GM06990 (cell line): ENCODE results near the gene MFSD6.
"Not testable (repeated sequence)": the region's sequence is repeated elsewhere in the genome, so short reads cannot be mapped to it uniquely, and the experiment has no call there.

Experiments
- DNase-seq: peaks from one replicate; pipeline ENCODE4 v3.0.0-alpha.2; 2011; ENCODE audit not compliant: insufficient read length; ENCODE audit errors: extremely low read depth
- H3K27me3 ChIP-seq: replicated peaks from 2 replicates; pipeline ENCODE4 v1.6.0; 2011; ENCODE audit warnings: low read length; ENCODE audit not compliant: control insufficient read depth, insufficient read depth
- H3K36me3 ChIP-seq: 2 replicates; pipeline ENCODE4 v1.5.1; 2011; ENCODE audit warnings: low read length; ENCODE audit not compliant: control insufficient read depth, insufficient read depth
- H3K4me3 ChIP-seq: replicated peaks from 2 replicates; pipeline ENCODE4 v1.5.1; 2011; ENCODE audit warnings: low read depth, mild to moderate bottlenecking, control low read depth, low read length
- CTCF ChIP-seq: IDR thresholded peaks from 2 replicates; pipeline ENCODE4 v1.5.1; 2011; ENCODE audit warnings: low read length, control low read depth, mild to moderate bottlenecking, inconsistent platforms; ENCODE audit not compliant: insufficient read depth, poor library complexity, severe bottlenecking

Gene MFSD6

GRCh38 chr2:190501702-190502407 is 93.7 kb downstream of the MFSD6 start:
- TF ChIP-seq CTCF = no peak
- no peak for DNase-seq
- peaks cover 4% of the 10 kb centered on the region for H3K36me3 ChIP-seq
- H3K27me3 ChIP-seq = no peaks in the 10 kb centered on the region
- no peak overlapping the region for H3K4me3 ChIP-seq

GRCh38 chr2:190503088-190503487 is 94.9 kb downstream of the MFSD6 start:
- DNase-seq = no peak
- Histone ChIP-seq H3K36me3 (peaks cover 4% of the 10 kb centered on the region), H3K27me3 (no peaks in the 10 kb centered on the region), H3K4me3 (no peak overlapping the region)
- no peak for TF ChIP-seq CTCF

- Histone ChIP-seq H3K4me3 (no peak overlapping the region), H3K27me3 (no peaks in the 10 kb centered on the region), H3K36me3 (peaks cover 8% of the 10 kb centered on the region)
- DNase-seq = no peak
- no peak for TF ChIP-seq CTCF
Measured at GRCh38 chr2:190504912-190505311, 96.8 kb downstream of the MFSD6 start.

- no peak for TF ChIP-seq CTCF
- H3K27me3 ChIP-seq = no peaks in the 10 kb centered on the region
- no peak overlapping the region for H3K4me3 ChIP-seq
- no peak for DNase-seq
- peaks cover 9% of the 10 kb centered on the region for H3K36me3 ChIP-seq
Measured at GRCh38 chr2:190505696-190506095, 97.5 kb downstream of the MFSD6 start.

- Histone ChIP-seq H3K27me3 (no peaks in the 10 kb centered on the region), H3K4me3 (no peak overlapping the region), H3K36me3 (peaks cover 9% of the 10 kb centered on the region)
- TF ChIP-seq CTCF = no peak
- no peak for DNase-seq
Measured at GRCh38 chr2:190506666-190507065, 98.5 kb downstream of the MFSD6 start.

- Histone ChIP-seq H3K4me3 (no peak overlapping the region), H3K27me3 (no peaks in the 10 kb centered on the region), H3K36me3 (peaks cover 9% of the 10 kb centered on the region)
- no peak for TF ChIP-seq CTCF
- no peak for DNase-seq
Measured at GRCh38 chr2:190507135-190507534, 99.0 kb downstream of the MFSD6 start.

- not testable (repeated sequence) for H3K27me3 ChIP-seq, DNase-seq, H3K4me3 ChIP-seq, H3K36me3 ChIP-seq
Measured at GRCh38 chr2:190509895-190510294, 101.7 kb downstream of the MFSD6 start.
